Prostate gland (tissue), 2 donors: ENCODE data around the gene ARID5A.

Experiments
- POLR2A ChIP-seq: fragments of 450-650 bp; IDR thresholded peaks from one replicate; pipeline ENCODE4 v1.6.1; 2016; ENCODE audit warnings: antibody characterized with exemption, mild to moderate bottlenecking
- TF ChIP-seq, protein P1 (sequence below), 4 experiments: fragments of 200-600 bp in 2 of 4; fragments of 450-650 bp in 2 of 4; sonication (generic) in 2 of 4; IDR thresholded peaks; 1 replicate in 3 of 4; 2 replicates in 1 of 4; pipeline ENCODE4 v1.5.1; 2016 to 2019; ENCODE audit warnings: antibody characterized with exemption in 4 of 4, mild to moderate bottlenecking in 2 of 4, moderate library complexity in 2 of 4

GRCh38 chr2:96551605-96552314, 15.2 kb downstream of the ARID5A start:
- TF ChIP-seq, protein P1, sequence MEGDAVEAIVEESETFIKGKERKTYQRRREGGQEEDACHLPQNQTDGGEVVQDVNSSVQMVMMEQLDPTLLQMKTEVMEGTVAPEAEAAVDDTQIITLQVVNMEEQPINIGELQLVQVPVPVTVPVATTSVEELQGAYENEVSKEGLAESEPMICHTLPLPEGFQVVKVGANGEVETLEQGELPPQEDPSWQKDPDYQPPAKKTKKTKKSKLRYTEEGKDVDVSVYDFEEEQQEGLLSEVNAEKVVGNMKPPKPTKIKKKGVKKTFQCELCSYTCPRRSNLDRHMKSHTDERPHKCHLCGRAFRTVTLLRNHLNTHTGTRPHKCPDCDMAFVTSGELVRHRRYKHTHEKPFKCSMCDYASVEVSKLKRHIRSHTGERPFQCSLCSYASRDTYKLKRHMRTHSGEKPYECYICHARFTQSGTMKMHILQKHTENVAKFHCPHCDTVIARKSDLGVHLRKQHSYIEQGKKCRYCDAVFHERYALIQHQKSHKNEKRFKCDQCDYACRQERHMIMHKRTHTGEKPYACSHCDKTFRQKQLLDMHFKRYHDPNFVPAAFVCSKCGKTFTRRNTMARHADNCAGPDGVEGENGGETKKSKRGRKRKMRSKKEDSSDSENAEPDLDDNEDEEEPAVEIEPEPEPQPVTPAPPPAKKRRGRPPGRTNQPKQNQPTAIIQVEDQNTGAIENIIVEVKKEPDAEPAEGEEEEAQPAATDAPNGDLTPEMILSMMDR (IDR thresholded peaks at IDR 0.05): no peak
- TF ChIP-seq POLR2A: no peak
